Measurements from ENCODE around the gene RNU6-1. TPM values are rescaled to one million over a fixed set of nuclear protein-coding genes. Genes with fewer than 3 reads are reported as not detected.

RNU6-1 gene
- total RNA-seq, 4 donors from 2014 or later: not detected

GRCh38 chr15:67812241-67812644 is 27.6 kb downstream of the RNU6-1 start:
- ATAC-seq: no peak
- no peaks in the 10 kb centered on the region for H3K4me1 ChIP-seq
- H3K27ac ChIP-seq: no peak overlapping the region
- peaks cover 0 to 26% (median 0%) of the 10 kb centered on the region in 3 donors for H3K9me3 ChIP-seq
- peaks cover 0 to 43% of the 10 kb centered on the region in 2 donors for H3K36me3 ChIP-seq
- H3K27me3 ChIP-seq: peaks cover 31% of the 10 kb centered on the region
- no peak overlapping the region for H3K4me3 ChIP-seq
- TF ChIP-seq POLR2A (IDR thresholded peaks at IDR 0.05) (no peak), CTCF (IDR thresholded peaks at IDR 0.05) (no peak), POLR2AphosphoS5 (IDR thresholded peaks at IDR 0.05) (no peak), EP300 (IDR thresholded peaks at IDR 0.05) (no peak)
- 64 to 69% methylated on average over 5 to 6 of the region's 11 CpGs for WGBS, 2 donors (ENCODE audit: low coverage in 1 of 2)

DNA sequence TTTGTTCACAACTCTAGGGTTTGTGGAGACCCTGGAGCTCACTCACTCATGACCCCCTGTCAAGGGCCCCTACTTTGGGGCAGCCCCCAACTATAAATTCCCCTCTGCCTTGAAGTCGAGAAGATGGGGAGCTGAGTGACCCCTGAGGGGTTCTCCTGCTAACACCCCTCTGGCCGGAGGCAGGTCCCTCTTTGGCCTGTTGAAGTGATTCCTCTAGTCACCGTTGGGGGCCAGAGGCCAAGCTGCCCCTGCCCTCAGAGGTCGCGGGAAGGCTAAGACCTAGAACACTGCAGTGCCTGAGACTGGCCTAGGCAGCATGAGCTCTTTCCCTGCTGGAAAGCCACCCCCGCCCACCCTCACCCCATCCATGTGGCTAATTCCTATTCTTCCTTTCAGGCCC is 30.0 kb downstream of the RNU6-1 start:
- H3K27ac ChIP-seq: no peak overlapping the region
- no peak for ATAC-seq
- TF ChIP-seq EP300 (IDR thresholded peaks at IDR 0.05): no peak
- TF ChIP-seq CTCF (IDR thresholded peaks at IDR 0.05): no peak
- no peak for TF ChIP-seq POLR2AphosphoS5 (IDR thresholded peaks at IDR 0.05)
- TF ChIP-seq POLR2A (IDR thresholded peaks at IDR 0.05): no peak

DNA sequence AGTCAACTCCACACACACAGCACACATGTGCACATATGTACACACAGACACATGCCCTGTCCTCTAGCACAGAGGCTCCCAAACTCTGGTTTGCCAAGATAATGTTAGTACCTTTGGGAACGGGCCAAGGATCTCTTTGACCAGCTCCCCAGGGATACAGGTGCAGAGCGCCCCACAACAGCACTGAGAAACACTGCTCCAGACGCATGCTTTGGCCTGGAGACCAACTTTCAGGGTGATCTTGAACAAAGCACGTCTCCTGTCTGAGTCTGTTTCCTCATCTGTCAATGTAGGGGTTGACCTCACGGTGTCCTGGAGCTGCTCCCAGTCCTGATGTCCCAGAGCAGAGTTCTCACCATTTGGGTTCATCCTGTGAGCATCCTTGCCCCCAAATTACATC is 30.4 kb downstream of the RNU6-1 start:
- H3K27ac ChIP-seq: no peak overlapping the region
- peaks cover 8% of the 10 kb centered on the region for H3K27me3 ChIP-seq
- no peak for ATAC-seq
- H3K9me3 ChIP-seq: no peaks in the 10 kb centered on the region
- no peak overlapping the region for H3K4me3 ChIP-seq
- 60% methylated on average over 2 of the region's 5 CpGs; no CpG with 5 or more reads in 1 of the 2 donors for WGBS, 2 donors (ENCODE audit: low coverage in 1 of 2)
- TF ChIP-seq CTCF (IDR thresholded peaks at IDR 0.05) (no peak), EP300 (IDR thresholded peaks at IDR 0.05) (no peak)
- no peaks in the 10 kb centered on the region for H3K4me1 ChIP-seq
- peaks cover 0 to 55% of the 10 kb centered on the region in 2 donors for H3K36me3 ChIP-seq

More for the DNA sequence above, 30.0 kb downstream of the RNU6-1 start:
- Histone ChIP-seq H3K4me1 (no peaks in the 10 kb centered on the region), H3K36me3 (peaks cover 0 to 55% of the 10 kb centered on the region in 2 donors), H3K9me3 (peaks cover 0 to 3% (median 0%) of the 10 kb centered on the region in 3 donors), H3K27me3 (peaks cover 8% of the 10 kb centered on the region), H3K4me3 (no peak overlapping the region)
- WGBS, 2 donors (ENCODE audit: low coverage in 1 of 2): 83% methylated on average over 4 of the region's 6 CpGs; no CpG with 5 or more reads in 1 of the 2 donors

DNA sequence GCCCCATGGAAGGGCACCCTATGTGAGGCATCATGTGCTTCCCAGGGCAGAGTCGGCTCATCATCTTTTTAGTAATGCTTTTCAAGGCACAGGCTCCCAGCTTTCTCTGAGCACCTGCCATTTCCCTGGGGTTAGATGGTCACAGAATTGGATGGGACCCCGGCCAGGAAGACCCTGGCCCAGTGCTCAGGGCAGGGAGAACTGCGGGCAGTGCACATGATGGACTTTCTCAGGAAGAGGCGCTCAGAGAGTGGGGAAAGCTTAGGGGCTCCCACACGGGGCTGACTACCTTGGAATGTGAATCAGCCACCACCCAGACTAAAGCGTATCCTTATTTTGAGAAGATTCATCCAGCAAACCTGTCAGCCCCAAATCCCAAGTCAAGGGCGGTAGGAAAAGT is 31.0 kb downstream of the RNU6-1 start:
- Histone ChIP-seq H3K9me3 (no peaks in the 10 kb centered on the region), H3K27ac (no peak overlapping the region), H3K4me1 (no peaks in the 10 kb centered on the region), H3K4me3 (no peak overlapping the region), H3K27me3 (peaks cover 8% of the 10 kb centered on the region), H3K36me3 (peaks cover 0 to 62% of the 10 kb centered on the region in 2 donors)
- WGBS, 2 donors (ENCODE audit: low coverage in 1 of 2): 100% methylated on average over 2 of the region's 7 CpGs; no CpG with 5 or more reads in 1 of the 2 donors
- no peak for ATAC-seq
- TF ChIP-seq POLR2A (IDR thresholded peaks at IDR 0.05): no peak
- TF ChIP-seq EP300 (IDR thresholded peaks at IDR 0.05): no peak
- no peak for TF ChIP-seq CTCF (IDR thresholded peaks at IDR 0.05)
- no peak for TF ChIP-seq POLR2AphosphoS5 (IDR thresholded peaks at IDR 0.05)

GRCh38 chr15:67807836-67808235 is 32.0 kb downstream of the RNU6-1 start:
- peaks cover 0 to 64% of the 10 kb centered on the region in 2 donors for H3K36me3 ChIP-seq
- no peak for ATAC-seq
- H3K9me3 ChIP-seq: no peaks in the 10 kb centered on the region

More at GRCh38 chr15:67807836-67808235, 32.0 kb downstream of the RNU6-1 start:
- Histone ChIP-seq H3K4me1 (no peaks in the 10 kb centered on the region), H3K4me3 (no peak overlapping the region), H3K27me3 (peaks cover 8% of the 10 kb centered on the region), H3K27ac (no peak overlapping the region)
- TF ChIP-seq POLR2A (IDR thresholded peaks at IDR 0.05) (no peak), EP300 (IDR thresholded peaks at IDR 0.05) (no peak), CTCF (IDR thresholded peaks at IDR 0.05) (no peak), POLR2AphosphoS5 (IDR thresholded peaks at IDR 0.05) (no peak)
- 80% methylated on average over 1 of the region's 7 CpGs; no CpG with 5 or more reads in 1 of the 2 donors for WGBS, 2 donors (ENCODE audit: low coverage in 1 of 2)

All from gastroesophageal sphincter (tissue), 4 donors.